Measurements from ENCODE around the gene PRSS57.
"Not testable (repeated sequence)": the region's sequence is repeated elsewhere in the genome, so short reads cannot be mapped to it uniquely, and the experiment has no call there.

The PRSS57 gene

GRCh38 chr19:722553-723101, 27.4 kb upstream of the PRSS57 start:
- DNase-seq: no peak

GRCh38 chr19:720345-721160, 25.3 kb upstream of the PRSS57 start:
- DNase-seq: no peak

GRCh38 chr19:719636-720344, 24.5 kb upstream of the PRSS57 start:
- DNase-seq: no peak

- DNase-seq: no peak
These were observed 23.8 kb upstream of the PRSS57 start for GRCh38 chr19:718991-719512.

GRCh38 chr19:718251-718951, 23.1 kb upstream of the PRSS57 start:
- DNase-seq: no peak

- no peak for DNase-seq
These were observed 20.1 kb upstream of the PRSS57 start for GRCh38 chr19:715347-715746.

GRCh38 chr19:711254-711653, 16.0 kb upstream of the PRSS57 start:
- no peak for DNase-seq

- no peak for DNase-seq
These were observed 15.5 kb upstream of the PRSS57 start for GRCh38 chr19:710767-711166.

- DNase-seq: no peak
These were observed 14.8 kb upstream of the PRSS57 start for GRCh38 chr19:709965-710571.

- DNase-seq: no peak
These were observed 14.1 kb upstream of the PRSS57 start for GRCh38 chr19:709196-709964.

GRCh38 chr19:708154-709143, 13.2 kb upstream of the PRSS57 start, which contains the start of gene PALM:
PALM (plus strand) TSS chr19:708935; CDS start chr19:709147, 212 bp downstream.
- no peak for DNase-seq

- DNase-seq: no peak
These were observed 9.1 kb upstream of the PRSS57 start for GRCh38 chr19:704447-704741.

- peak; percentile 58 for DNase-seq
These were observed 8.6 kb upstream of the PRSS57 start for GRCh38 chr19:703651-704446.

- DNase-seq: no peak
These were observed 8.0 kb upstream of the PRSS57 start for GRCh38 chr19:703329-703650.

- DNase-seq: not testable (repeated sequence)
These were observed 7.6 kb upstream of the PRSS57 start for GRCh38 chr19:702847-703246.

- not testable (repeated sequence) for DNase-seq
These were observed 4.6 kb upstream of the PRSS57 start for GRCh38 chr19:699885-700284.

- DNase-seq: not testable (repeated sequence)
These were observed 3.3 kb upstream of the PRSS57 start for GRCh38 chr19:698529-698928.

- no peak for DNase-seq
These were observed 536 bp downstream of the PRSS57 start for GRCh38 chr19:694481-695351.

GRCh38 chr19:690203-690602, 5.0 kb downstream of the PRSS57 start:
- no peak for DNase-seq

Measured in stimulated activated CD4-positive, alpha-beta T cell treated with anti-CD3 and anti-CD28 coated beads, Interleukin-4, amount 100 ng/mL, for 24 hours (primary cell).